Mucosa of descending colon (tissue), 3 donors: ENCODE data around the gene KRTAP5-11. TPM values are rescaled to one million over a fixed set of nuclear protein-coding genes. Genes with fewer than 3 reads are reported as not detected.
"Not testable (repeated sequence)": the region's sequence is repeated elsewhere in the genome, so short reads cannot be mapped to it uniquely, and the experiment has no call there.

ENCODE experiments used
- ATAC-seq: fragments of 200-7000 bp; cut with Tn5 transposase; one replicate; pipeline ENCODE4 v1.9.1; 2020; ENCODE audit warnings: mild to moderate bottlenecking, moderate library complexity
- DNase-seq, 3 donors: peaks; one replicate each; pipeline ENCODE4 v3.0.0-alpha.2; 2020
- H3K36me3 ChIP-seq: fragments of 200-600 bp; one replicate; pipeline ENCODE4 v1.8.0; 2021; ENCODE audit warnings: low read depth, mild to moderate bottlenecking
- H3K4me1 ChIP-seq: fragments of 200-600 bp; one replicate; pipeline ENCODE4 v1.8.0; 2021; ENCODE audit warnings: low read depth, mild to moderate bottlenecking
- H3K4me3 ChIP-seq: fragments of 200-600 bp; one replicate; pipeline ENCODE4 v1.8.0; 2021; ENCODE audit warnings: mild to moderate bottlenecking
- H3K9me3 ChIP-seq: fragments of 200-600 bp; one replicate; pipeline ENCODE4 v1.8.0; 2021; ENCODE audit warnings: mild to moderate bottlenecking
- CTCF ChIP-seq: fragments of 200-600 bp; IDR thresholded peaks from one replicate; pipeline ENCODE4 v1.8.0; 2022; ENCODE audit warnings: antibody characterized with exemption, mild to moderate bottlenecking
- intact Hi-C, 2 donors: fragments of 100-400 bp; cut with DNase I in 1 of 2; cut with micrococcal nuclease in 1 of 2; formaldehyde crosslinking; loops; one replicate each; pipeline versions ENCODE4 v1.11.0 to v1.11.1; 2022; cut with DNase I, micrococcal nuclease
- total RNA-seq, 3 donors: library from RNA; stranded (reverse); fragmentation: NEBNext Ultra II Directional in 2 of 3; extraction: Animal tissue kit (Norgen Biotek cat#: 25700) in 2 of 3; gene quantifications; one replicate each; pipeline versions ENCODE4 v1.2.1 to v1.2.4, GENCODE V29; 2021 to 2023
- donor health status: DM: no; HTN: no; CAD: no; lungs with moderate emphysema.
- donor health status: DM: no; HTN: no; CAD: no.
- donor health status: DM: no; HTN: yes; CAD: no.

The KRTAP5-11 gene
- total RNA-seq, 3 donors from 2014 or later, result not detected

- TF ChIP-seq CTCF, result no peak
- intact Hi-C loops, result no loop called here
- H3K36me3 ChIP-seq, result no peaks in the 10 kb centered on the region
- ATAC-seq (no peak), DNase-seq (no peak)
- no peak overlapping the region for H3K4me3 ChIP-seq
- no peaks in the 10 kb centered on the region for H3K4me1 ChIP-seq
- H3K9me3 ChIP-seq, result no peaks in the 10 kb centered on the region
Observed at GRCh38 chr11:71545405-71545966, 37.2 kb downstream of the KRTAP5-11 start.

- no peaks in the 10 kb centered on the region for H3K9me3 ChIP-seq
- DNase-seq, result no peak
- no peak overlapping the region for H3K4me3 ChIP-seq
- no peaks in the 10 kb centered on the region for H3K4me1 ChIP-seq
- intact Hi-C loops, result no loop called here
- no peak for TF ChIP-seq CTCF
- H3K36me3 ChIP-seq, result no peaks in the 10 kb centered on the region
- ATAC-seq, result no peak
Observed at GRCh38 chr11:71544525-71545214, 38.0 kb downstream of the KRTAP5-11 start.

- Histone ChIP-seq H3K4me3 (no peak overlapping the region), H3K36me3 (no peaks in the 10 kb centered on the region), H3K4me1 (no peaks in the 10 kb centered on the region), H3K9me3 (no peaks in the 10 kb centered on the region)
- TF ChIP-seq CTCF, result no peak
- DNase-seq, result peak in 1 of 3 donors; percentile 6
- ATAC-seq, result no peak
- intact Hi-C loops, result no loop called here
Observed at GRCh38 chr11:71543866-71544265, 38.8 kb downstream of the KRTAP5-11 start.

GRCh38 chr11:71542879-71543777, 39.5 kb downstream of the KRTAP5-11 start:
- ATAC-seq, result no peak
- intact Hi-C loops, result no loop called here
- Histone ChIP-seq H3K9me3 (no peaks in the 10 kb centered on the region), H3K36me3 (no peaks in the 10 kb centered on the region), H3K4me3 (no peak overlapping the region), H3K4me1 (no peaks in the 10 kb centered on the region)
- no peak for DNase-seq
- no peak for TF ChIP-seq CTCF

GRCh38 chr11:71542382-71542781, 40.3 kb downstream of the KRTAP5-11 start:
- Histone ChIP-seq H3K9me3 (no peaks in the 10 kb centered on the region), H3K36me3 (no peaks in the 10 kb centered on the region), H3K4me1 (no peaks in the 10 kb centered on the region), H3K4me3 (no peak overlapping the region)
- TF ChIP-seq CTCF, result no peak
- DNase-seq, result no peak
- intact Hi-C loops, result no loop called here
- ATAC-seq, result no peak

- H3K4me1 ChIP-seq, H3K9me3 ChIP-seq, intact Hi-C loops, H3K4me3 ChIP-seq, H3K36me3 ChIP-seq, ATAC-seq, DNase-seq: not testable (repeated sequence)
Observed at GRCh38 chr11:71540521-71541304, 42.0 kb downstream of the KRTAP5-11 start.

- H3K36me3 ChIP-seq, H3K4me3 ChIP-seq, intact Hi-C loops, DNase-seq, ATAC-seq, H3K9me3 ChIP-seq, H3K4me1 ChIP-seq: not testable (repeated sequence)
Observed at GRCh38 chr11:71539971-71540370, 42.7 kb downstream of the KRTAP5-11 start.
